OCI-LY3 (cell line): Measurements from ENCODE around the gene XRCC5.

Experiments used
- H2AFZ ChIP-seq: fragments of 200-600, 300-600 bp; shearing (Covaris generic); 2 replicates; pipeline ENCODE4 v1.6.0; 2014; ENCODE audit warnings: antibody characterized with exemption, low read depth, low read length
- H3K27ac ChIP-seq: fragments of 200-600, 300-600 bp; sonication (generic); 2 replicates; pipeline ENCODE4 v1.5.1; 2014; ENCODE audit warnings: mild to moderate bottlenecking, low read length, moderate library complexity, mixed read lengths
- H3K27me3 ChIP-seq: fragments of 200-600, 300-600 bp; sonication (generic); 2 replicates; pipeline ENCODE4 v1.6.1; 2014; ENCODE audit warnings: low read depth, low read length, mixed read lengths
- H3K36me3 ChIP-seq: fragments of 200-600, 300-600 bp; sonication (generic); replicated peaks from 2 replicates; pipeline ENCODE3; 2014; ENCODE audit warnings: low read depth, low read length, mixed read lengths
- H3K4me1 ChIP-seq: fragments of 300-600, 200-600 bp; sonication (generic); 2 replicates; pipeline ENCODE4 v1.6.1; 2014; ENCODE audit warnings: low read length, mixed read lengths
- H3K4me2 ChIP-seq: fragments of 200-600, 300-600 bp; sonication (generic); 2 replicates; pipeline ENCODE4 v1.6.1; 2014; ENCODE audit warnings: low read length, mixed read lengths
- H3K4me3 ChIP-seq: fragments of 300-600, 200-600 bp; sonication (generic); 2 replicates; pipeline ENCODE4 v1.5.1; 2014; ENCODE audit warnings: antibody characterized with exemption, mild to moderate bottlenecking, low read length, moderate library complexity
- H3K79me2 ChIP-seq: fragments of 300-600, 200-600 bp; shearing (Covaris generic); 2 replicates; pipeline ENCODE4 v1.6.1; 2014; ENCODE audit warnings: mild to moderate bottlenecking, low read length, mixed read lengths
- H3K9ac ChIP-seq: fragments of 300-600, 200-600 bp; shearing (Covaris generic); 2 replicates; pipeline ENCODE4 v1.6.0; 2014; ENCODE audit warnings: mild to moderate bottlenecking, low read length, moderate library complexity
- H3K9me3 ChIP-seq: fragments of 200-600, 300-600 bp; shearing (Covaris generic); 2 replicates; pipeline ENCODE4 v1.6.1; 2014; ENCODE audit warnings: low read length, mixed read lengths; ENCODE audit not compliant: insufficient read depth
- H4K20me1 ChIP-seq: fragments of 200-600, 300-600 bp; sonication (generic); 2 replicates; pipeline ENCODE4 v1.6.1; 2016; ENCODE audit warnings: low read length, mixed read lengths; ENCODE audit not compliant: insufficient read depth
- EZH2phosphoT487 ChIP-seq: fragments of 200-600 bp; shearing (Covaris generic); IDR thresholded peaks from 2 replicates; pipeline ENCODE4 v1.6.1; 2018; ENCODE audit warnings: antibody characterized with exemption, mixed run types, low read depth
- TF ChIP-seq, protein P1 (sequence below): fragments of 200-600, 300-600 bp; sonication (generic); IDR thresholded peaks from 2 replicates; pipeline ENCODE4 v1.5.1; 2014; ENCODE audit warnings: antibody characterized with exemption, low read length, low read depth

The XRCC5 gene

DNA sequence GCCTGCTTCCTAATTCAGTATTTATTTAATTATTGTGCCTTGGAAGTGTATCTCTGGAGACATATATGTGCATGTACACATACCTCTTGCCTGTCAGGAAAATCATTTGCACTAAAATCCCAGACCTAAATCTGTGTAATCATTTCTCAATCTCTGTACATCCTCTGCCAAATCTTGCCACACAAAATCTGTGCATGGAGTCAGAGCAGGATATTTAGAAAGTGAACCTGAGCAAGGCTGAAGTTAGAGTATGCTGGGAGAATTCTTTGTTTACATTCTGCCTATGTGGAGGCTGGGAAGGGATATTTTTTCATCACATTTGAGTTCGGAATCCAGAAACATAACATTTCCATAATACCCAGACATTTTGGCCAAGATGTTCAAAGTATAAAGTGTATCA is 9.3 kb downstream of the XRCC5 start:
- Histone ChIP-seq H3K4me1 (peaks cover 17% of the 10 kb centered on the region), H3K79me2 (peaks cover 82% of the 10 kb centered on the region), H2AFZ (no peak overlapping the region), H3K4me2 (no peak overlapping the region), H3K27ac (no peak overlapping the region), H3K36me3 (peaks cover 79% of the 10 kb centered on the region), H3K9ac (no peak overlapping the region), H3K27me3 (no peaks in the 10 kb centered on the region), H4K20me1 (0 out of 2 replicates have a peak, but pooled peaks cover 5% of the 10 kb centered on the region), H3K9me3 (no peaks in the 10 kb centered on the region), H3K4me3 (no peak overlapping the region)
- TF ChIP-seq, protein P1, sequence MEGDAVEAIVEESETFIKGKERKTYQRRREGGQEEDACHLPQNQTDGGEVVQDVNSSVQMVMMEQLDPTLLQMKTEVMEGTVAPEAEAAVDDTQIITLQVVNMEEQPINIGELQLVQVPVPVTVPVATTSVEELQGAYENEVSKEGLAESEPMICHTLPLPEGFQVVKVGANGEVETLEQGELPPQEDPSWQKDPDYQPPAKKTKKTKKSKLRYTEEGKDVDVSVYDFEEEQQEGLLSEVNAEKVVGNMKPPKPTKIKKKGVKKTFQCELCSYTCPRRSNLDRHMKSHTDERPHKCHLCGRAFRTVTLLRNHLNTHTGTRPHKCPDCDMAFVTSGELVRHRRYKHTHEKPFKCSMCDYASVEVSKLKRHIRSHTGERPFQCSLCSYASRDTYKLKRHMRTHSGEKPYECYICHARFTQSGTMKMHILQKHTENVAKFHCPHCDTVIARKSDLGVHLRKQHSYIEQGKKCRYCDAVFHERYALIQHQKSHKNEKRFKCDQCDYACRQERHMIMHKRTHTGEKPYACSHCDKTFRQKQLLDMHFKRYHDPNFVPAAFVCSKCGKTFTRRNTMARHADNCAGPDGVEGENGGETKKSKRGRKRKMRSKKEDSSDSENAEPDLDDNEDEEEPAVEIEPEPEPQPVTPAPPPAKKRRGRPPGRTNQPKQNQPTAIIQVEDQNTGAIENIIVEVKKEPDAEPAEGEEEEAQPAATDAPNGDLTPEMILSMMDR = no peak
- no peak for TF ChIP-seq EZH2phosphoT487

DNA sequence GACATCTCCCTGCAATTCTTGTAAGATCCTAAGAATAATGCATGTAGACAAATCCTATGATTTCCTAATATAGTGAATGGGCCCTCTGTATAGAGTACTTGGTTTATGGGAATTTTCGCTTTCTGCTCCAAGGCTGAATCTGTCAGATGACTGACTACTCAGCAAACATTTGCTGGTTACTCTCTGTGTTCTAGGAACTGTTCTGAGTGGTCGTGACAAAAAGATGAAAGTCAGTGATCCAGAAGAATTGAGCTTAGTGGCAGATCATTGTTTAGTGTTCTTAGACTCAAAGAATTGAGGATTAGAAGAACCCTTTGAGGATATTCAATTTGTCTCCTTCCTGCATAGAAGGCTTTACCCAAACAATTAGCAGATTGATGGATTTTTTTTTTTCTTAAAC is 10.0 kb downstream of the XRCC5 start:
- Histone ChIP-seq H3K79me2 (peaks cover 82% of the 10 kb centered on the region), H2AFZ (no peak overlapping the region), H3K36me3 (peaks cover 77% of the 10 kb centered on the region), H3K4me1 (peaks cover 10% of the 10 kb centered on the region), H3K4me3 (no peak overlapping the region), H4K20me1 (0 out of 2 replicates have a peak, but pooled peaks cover 2% of the 10 kb centered on the region), H3K27ac (no peak overlapping the region), H3K9ac (no peak overlapping the region), H3K27me3 (no peaks in the 10 kb centered on the region), H3K4me2 (no peak overlapping the region), H3K9me3 (no peaks in the 10 kb centered on the region)
- no peak for TF ChIP-seq EZH2phosphoT487
- TF ChIP-seq, protein P1 = no peak

DNA sequence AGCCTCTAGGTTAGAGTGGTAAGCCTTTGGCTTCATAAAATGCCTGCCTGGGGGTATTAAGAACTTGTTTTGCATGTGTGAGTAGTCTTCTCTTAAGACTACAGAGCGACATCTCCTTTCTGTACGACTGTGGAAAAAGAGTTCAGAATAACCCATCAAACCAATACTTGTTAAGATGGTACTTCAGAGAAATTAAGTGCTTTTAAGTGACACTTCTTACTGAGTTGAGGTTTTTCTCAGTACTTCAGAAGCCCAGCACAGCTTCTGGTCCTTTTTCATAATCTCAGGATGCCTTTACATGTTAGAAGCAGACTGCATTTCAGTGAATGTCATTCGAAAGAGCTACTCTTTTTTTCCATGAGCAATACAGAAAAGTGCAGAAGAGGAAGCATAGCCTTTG is 10.8 kb downstream of the XRCC5 start:
- Histone ChIP-seq H3K9ac (no peak overlapping the region), H3K9me3 (no peaks in the 10 kb centered on the region), H3K4me3 (no peak overlapping the region), H3K27me3 (no peaks in the 10 kb centered on the region), H3K36me3 (peaks cover 80% of the 10 kb centered on the region), H3K4me2 (no peak overlapping the region), H4K20me1 (no peaks in the 10 kb centered on the region), H3K79me2 (peaks cover 83% of the 10 kb centered on the region), H2AFZ (no peak overlapping the region), H3K4me1 (peaks cover 6% of the 10 kb centered on the region), H3K27ac (no peak overlapping the region)
- TF ChIP-seq, protein P1 = no peak
- TF ChIP-seq EZH2phosphoT487 = no peak

DNA sequence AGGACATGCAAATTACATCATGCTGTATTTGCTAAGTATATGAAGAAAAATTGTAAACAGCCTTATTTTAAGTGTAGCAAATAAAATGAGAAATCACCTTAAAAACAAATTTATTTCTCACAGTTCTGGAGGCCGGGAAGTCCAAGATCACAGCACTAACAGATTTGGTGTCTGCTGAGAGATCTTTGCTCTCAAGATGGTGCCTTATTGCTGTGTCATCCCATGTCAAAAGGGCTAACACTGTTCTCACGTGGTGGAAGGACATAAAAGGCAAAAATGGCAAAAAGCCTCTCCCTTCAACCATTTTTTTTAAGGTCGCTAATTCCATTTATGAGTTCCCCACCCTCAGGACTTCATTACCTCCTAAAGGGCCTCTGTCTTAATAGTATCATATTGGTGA is 12.1 kb downstream of the XRCC5 start:
- TF ChIP-seq, protein P1 = no peak
- TF ChIP-seq EZH2phosphoT487 = no peak
- Histone ChIP-seq H3K4me1 (no peaks in the 10 kb centered on the region), H3K9ac (no peak overlapping the region), H3K4me3 (no peak overlapping the region), H3K79me2 (peaks cover 78% of the 10 kb centered on the region), H3K4me2 (no peak overlapping the region), H2AFZ (no peak overlapping the region), H3K27ac (no peak overlapping the region), H4K20me1 (no peaks in the 10 kb centered on the region), H3K9me3 (no peaks in the 10 kb centered on the region), H3K27me3 (no peaks in the 10 kb centered on the region), H3K36me3 (peaks cover 75% of the 10 kb centered on the region)
